GM12875 (cell line): ENCODE data around the gene OR2T27.
"Not testable (repeated sequence)": the region's sequence is repeated elsewhere in the genome, so short reads cannot be mapped to it uniquely, and the experiment has no call there.

Source experiments
- H3K4me3 ChIP-seq: one replicate; pipeline ENCODE4 v1.5.1; 2011; ENCODE audit warnings: low read depth, low read length, control low read depth
- TF ChIP-seq, protein P1 (sequence below): IDR thresholded peaks from 2 replicates; pipeline ENCODE4 v1.5.1; 2011; ENCODE audit warnings: low read depth, mild to moderate bottlenecking, control low read depth, inconsistent platforms, low read length, moderate library complexity, borderline replicate concordance; ENCODE audit not compliant: insufficient read depth

OR2T27 gene

GRCh38 chr1:248655354-248655753 lies at the start of gene OR2T27:
Gene OR2T27, minus strand, starts transcription at chr1:248655528. Its CDS starts 4,644 bp downstream, at chr1:248650884.
- H3K4me3 ChIP-seq, result not testable (repeated sequence)

- no peak overlapping the region for H3K4me3 ChIP-seq
- TF ChIP-seq, protein P1, sequence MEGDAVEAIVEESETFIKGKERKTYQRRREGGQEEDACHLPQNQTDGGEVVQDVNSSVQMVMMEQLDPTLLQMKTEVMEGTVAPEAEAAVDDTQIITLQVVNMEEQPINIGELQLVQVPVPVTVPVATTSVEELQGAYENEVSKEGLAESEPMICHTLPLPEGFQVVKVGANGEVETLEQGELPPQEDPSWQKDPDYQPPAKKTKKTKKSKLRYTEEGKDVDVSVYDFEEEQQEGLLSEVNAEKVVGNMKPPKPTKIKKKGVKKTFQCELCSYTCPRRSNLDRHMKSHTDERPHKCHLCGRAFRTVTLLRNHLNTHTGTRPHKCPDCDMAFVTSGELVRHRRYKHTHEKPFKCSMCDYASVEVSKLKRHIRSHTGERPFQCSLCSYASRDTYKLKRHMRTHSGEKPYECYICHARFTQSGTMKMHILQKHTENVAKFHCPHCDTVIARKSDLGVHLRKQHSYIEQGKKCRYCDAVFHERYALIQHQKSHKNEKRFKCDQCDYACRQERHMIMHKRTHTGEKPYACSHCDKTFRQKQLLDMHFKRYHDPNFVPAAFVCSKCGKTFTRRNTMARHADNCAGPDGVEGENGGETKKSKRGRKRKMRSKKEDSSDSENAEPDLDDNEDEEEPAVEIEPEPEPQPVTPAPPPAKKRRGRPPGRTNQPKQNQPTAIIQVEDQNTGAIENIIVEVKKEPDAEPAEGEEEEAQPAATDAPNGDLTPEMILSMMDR, result no peak
Measured at GRCh38 chr1:248704606-248705005, 49.3 kb upstream of the OR2T27 start.

DNA sequence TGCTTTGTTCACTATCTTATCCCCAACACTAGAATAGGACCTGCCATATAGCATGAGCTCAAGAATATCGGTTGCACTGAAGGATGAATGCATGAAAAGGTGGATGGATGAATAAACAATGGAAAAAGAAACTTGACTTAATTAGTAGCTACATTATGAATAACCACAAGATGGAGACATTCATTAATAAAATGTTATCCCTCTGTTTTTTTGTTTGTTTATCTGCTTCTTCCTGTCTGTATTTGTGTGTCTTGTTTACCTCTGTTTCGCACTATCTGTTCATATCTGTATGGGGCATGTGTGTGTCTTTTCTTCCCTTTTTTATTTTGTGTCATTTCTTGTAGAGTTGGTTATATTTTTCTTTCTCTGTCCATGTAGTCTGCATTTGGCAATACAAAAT lies 48.3 kb upstream of the OR2T27 start:
- TF ChIP-seq, protein P1, result no peak
- no peak overlapping the region for H3K4me3 ChIP-seq

GRCh38 chr1:248702714-248703113 lies 47.4 kb upstream of the OR2T27 start, which contains the start of gene OR14I1:
Gene OR14I1, minus strand, starts transcription at chr1:248702766.
- H3K4me3 ChIP-seq, result no peak within 1 kb of the TSS
- TF ChIP-seq, protein P1, result no peak

- H3K4me3 ChIP-seq, result no peak overlapping the region
- TF ChIP-seq, protein P1, result no peak
Measured at GRCh38 chr1:248699099-248699498, 43.8 kb upstream of the OR2T27 start.

DNA sequence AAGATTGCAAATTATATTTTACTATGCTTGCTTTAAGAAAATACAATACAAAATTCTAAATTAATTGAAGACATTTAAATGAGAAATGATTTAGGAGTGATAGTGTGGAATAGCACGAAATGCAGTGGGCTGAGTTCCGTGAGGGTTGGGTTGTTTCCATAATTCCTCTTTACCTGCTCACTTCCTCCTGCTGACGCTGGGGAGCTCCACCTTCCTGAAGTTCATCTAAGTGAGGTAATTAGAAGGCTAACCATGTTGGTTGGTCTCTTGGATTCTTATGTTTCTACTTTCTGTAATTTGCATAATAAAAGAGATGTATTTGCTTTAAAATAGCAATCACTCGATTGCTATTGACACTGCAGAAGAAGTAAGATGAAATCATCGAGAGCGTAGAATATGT lies 42.6 kb upstream of the OR2T27 start:
- TF ChIP-seq, protein P1, result no peak
- H3K4me3 ChIP-seq, result no peak overlapping the region

GRCh38 chr1:248696774-248697173 lies 41.4 kb upstream of the OR2T27 start:
- no peak overlapping the region for H3K4me3 ChIP-seq
- TF ChIP-seq, protein P1, result no peak

GRCh38 chr1:248696261-248696660 lies 40.9 kb upstream of the OR2T27 start:
- no peak overlapping the region for H3K4me3 ChIP-seq
- TF ChIP-seq, protein P1, result 0 out of 2 replicates have a peak, but pooled peaks have one; percentile 9
